Measurements from ENCODE around the gene CBL. TPM values are rescaled to one million over a fixed set of nuclear protein-coding genes. Genes with fewer than 3 reads are reported as not detected.

The CBL gene
- polyA plus RNA-seq, 2 of the 4 experiments (the other 2 are of a cell fraction), result 6.0 to 14.1 TPM

DNA sequence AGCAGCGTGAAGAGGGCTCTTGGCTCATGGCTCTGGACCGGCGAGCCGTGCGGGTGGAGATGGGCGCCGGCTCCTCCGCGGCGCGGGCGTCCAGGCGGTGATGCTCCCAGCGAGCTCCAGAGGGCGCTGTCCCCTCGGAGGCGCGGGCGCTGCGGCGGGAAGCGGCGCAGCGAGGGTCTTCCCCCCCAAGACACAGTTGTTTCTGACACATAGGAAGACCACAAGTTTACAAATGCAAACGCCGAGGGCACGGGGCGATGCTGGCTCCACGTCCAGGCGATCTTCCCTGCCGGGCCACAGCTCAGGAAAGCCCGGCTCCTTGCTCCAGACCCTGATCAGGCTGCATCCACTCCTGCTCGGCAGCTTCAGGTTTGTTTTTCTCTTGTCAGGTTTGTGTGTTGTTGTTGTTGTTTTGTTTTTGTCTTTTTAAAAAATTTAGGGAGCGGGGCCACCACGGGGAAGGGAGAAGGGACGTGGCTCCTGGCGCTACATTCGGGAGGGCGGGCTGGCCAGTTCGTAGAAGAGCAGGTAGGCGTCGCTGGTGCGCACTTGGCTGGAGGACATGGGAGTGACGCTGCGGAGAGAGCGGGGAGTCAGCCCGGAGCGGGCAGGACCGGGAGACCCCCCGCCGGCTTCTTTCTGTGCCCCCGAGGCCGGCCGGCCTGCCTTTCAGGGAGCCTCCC is 150.4 kb downstream of the CBL start:
- CTCF ChIA-PET, result interaction anchor here (0.6 to 5.1 kb wide), 40 partner anchors 9 to 752 kb away, joined by 3 to 341 read pairs (median 4); partner anchors contain the start of genes C1QTNF5, MCAM, MFRP and RNF26

DNA sequence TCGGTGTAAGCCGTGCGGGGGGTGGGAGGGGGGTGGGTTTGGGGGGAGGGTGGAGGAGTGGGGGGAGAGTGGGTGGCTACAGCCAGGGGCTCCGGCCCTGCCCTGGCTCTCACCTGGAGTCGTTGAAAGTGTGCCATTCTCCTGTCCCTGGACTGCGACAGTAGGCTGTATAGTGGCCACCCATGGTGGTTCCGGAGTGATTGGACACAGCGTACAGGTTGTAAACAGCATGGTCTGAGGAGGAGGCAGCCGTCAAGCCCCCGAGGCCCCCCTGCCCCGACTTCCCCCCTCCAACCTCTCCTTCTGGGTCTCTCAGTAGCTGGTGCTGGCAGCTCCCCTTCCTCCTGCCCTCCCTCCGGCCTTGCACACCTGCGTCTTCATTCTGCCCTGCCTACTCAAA is 150.9 kb downstream of the CBL start:
- POLR2A ChIA-PET, result no interaction called here
- Histone ChIP-seq H3K4me1 (peaks cover 36% of the 10 kb centered on the region), H3K4me2 (peak overlapping the region; percentile 89), H3K4me3 (peak overlapping the region; percentile 57), H3K27ac (peak overlapping the region; percentile 78 to 87), H3K9me3 (no peaks in the 10 kb centered on the region)
- CTCF ChIA-PET, result interaction anchor here (0.9 to 5.1 kb wide), 19 partner anchors 8 to 751 kb away, joined by 3 to 341 read pairs (median 6); partner anchors contain the start of genes C1QTNF5, MCAM, MFRP and USP2
- peak in 1 of 2 experiments; percentile 12; a peak in 2 of 6 replicates for ATAC-seq
- WGBS (ENCODE audit: missing lambda C conversion rate), result 65% methylated on average over 7 of the region's 13 CpGs
- DNase-seq (ENCODE audit: low read depth in 1 of 2, low spot score in 1 of 2), result no peak
- no peak for FAIRE-seq
- no peak for TF ChIP-seq CEBPB (IDR thresholded peaks at IDR 0.05)
- TF ChIP-seq POLR2AphosphoS2 (conservative IDR thresholded peaks at IDR 0.05; ENCODE audit: low read length), result no peak

More for the DNA sequence above, 150.4 kb downstream of the CBL start:
- H3K4me2 ChIP-seq, result peak overlapping the region; percentile 89
- TF ChIP-seq BHLHE40 (IDR thresholded peaks at IDR 0.05; ENCODE audit: low read depth, low read length), result no peak
- no peak for TF ChIP-seq HOXA7 (CRISPR knock-in tag; IDR thresholded peaks at IDR 0.05)
- no peak for TF ChIP-seq MAFK (IDR thresholded peaks at IDR 0.05; ENCODE audit: partially characterized antibody)
- TF ChIP-seq RAD21 (conservative IDR thresholded peaks at IDR 0.05 in 1 of 2, IDR thresholded peaks at IDR 0.05 in 1 of 2), result peak; percentile 60 to 79
- TF ChIP-seq, protein P1, sequence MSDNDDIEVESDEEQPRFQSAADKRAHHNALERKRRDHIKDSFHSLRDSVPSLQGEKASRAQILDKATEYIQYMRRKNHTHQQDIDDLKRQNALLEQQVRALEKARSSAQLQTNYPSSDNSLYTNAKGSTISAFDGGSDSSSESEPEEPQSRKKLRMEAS (IDR thresholded peaks at IDR 0.05), result peak; percentile 67
- TF ChIP-seq FOXS1 (CRISPR knock-in tag; IDR thresholded peaks at IDR 0.05), result no peak
- TF ChIP-seq SMC3 (IDR thresholded peaks at IDR 0.05), result peak; percentile 80
- TF ChIP-seq, protein P2, sequence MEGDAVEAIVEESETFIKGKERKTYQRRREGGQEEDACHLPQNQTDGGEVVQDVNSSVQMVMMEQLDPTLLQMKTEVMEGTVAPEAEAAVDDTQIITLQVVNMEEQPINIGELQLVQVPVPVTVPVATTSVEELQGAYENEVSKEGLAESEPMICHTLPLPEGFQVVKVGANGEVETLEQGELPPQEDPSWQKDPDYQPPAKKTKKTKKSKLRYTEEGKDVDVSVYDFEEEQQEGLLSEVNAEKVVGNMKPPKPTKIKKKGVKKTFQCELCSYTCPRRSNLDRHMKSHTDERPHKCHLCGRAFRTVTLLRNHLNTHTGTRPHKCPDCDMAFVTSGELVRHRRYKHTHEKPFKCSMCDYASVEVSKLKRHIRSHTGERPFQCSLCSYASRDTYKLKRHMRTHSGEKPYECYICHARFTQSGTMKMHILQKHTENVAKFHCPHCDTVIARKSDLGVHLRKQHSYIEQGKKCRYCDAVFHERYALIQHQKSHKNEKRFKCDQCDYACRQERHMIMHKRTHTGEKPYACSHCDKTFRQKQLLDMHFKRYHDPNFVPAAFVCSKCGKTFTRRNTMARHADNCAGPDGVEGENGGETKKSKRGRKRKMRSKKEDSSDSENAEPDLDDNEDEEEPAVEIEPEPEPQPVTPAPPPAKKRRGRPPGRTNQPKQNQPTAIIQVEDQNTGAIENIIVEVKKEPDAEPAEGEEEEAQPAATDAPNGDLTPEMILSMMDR (IDR thresholded peaks at IDR 0.05), result peak; percentile 90
- TF ChIP-seq, protein P3, sequence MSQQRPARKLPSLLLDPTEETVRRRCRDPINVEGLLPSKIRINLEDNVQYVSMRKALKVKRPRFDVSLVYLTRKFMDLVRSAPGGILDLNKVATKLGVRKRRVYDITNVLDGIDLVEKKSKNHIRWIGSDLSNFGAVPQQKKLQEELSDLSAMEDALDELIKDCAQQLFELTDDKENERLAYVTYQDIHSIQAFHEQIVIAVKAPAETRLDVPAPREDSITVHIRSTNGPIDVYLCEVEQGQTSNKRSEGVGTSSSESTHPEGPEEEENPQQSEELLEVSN (IDR thresholded peaks at IDR 0.05; ENCODE audit: borderline replicate concordance, low read depth), result peak; percentile 39; the same call in 1 of the 2 replicates
- POLR2A ChIA-PET, result no interaction called here
- ATAC-seq, result peak; percentile 82 to 89
- 2% methylated on average over 41 of the region's 54 CpGs for WGBS (ENCODE audit: missing lambda C conversion rate)
- H3K4me3 ChIP-seq, result peak overlapping the region; percentile 57
- DNase-seq (ENCODE audit: low read depth in 1 of 2, low spot score in 1 of 2), result peak; percentile 70 to 90
- no peaks in the 10 kb centered on the region for H3K9me3 ChIP-seq
- no peak for FAIRE-seq
- peak overlapping the region; percentile 78 to 87 for H3K27ac ChIP-seq
- peaks cover 30% of the 10 kb centered on the region for H3K4me1 ChIP-seq

Small RNA genes within 50 kb of the gene (small RNA-seq; reads per million reads assigned to genes)
- gene RF01225, result 0 reads per million in 6 experiments
- gene RNU6-262P, result 0 reads per million in 6 experiments

Other genes with a start within 250 kb of the CBL start
- not detected in 2 replicates for gene FOXR1, start 234.6 kb upstream of the CBL start, polyA plus RNA-seq (2011; rRNA removed)
- not detected in 3 replicates for gene FOXR1, start 234.6 kb upstream of the CBL start, polyA plus RNA-seq (2017; fragmentation: RNase III; extraction: RNeasy Plus Mini Kit Qiagen cat#74134 plus additional on column Dnase treatment)
- gene CENATAC, start 208.2 kb upstream of the CBL start, polyA plus RNA-seq (2011; rRNA removed), result 14.8 and 20.2 TPM in 2 replicates
- 11.1 to 14.8 TPM (median 12.4 TPM) in 3 replicates for gene CENATAC, start 208.2 kb upstream of the CBL start, polyA plus RNA-seq (2017; fragmentation: RNase III; extraction: RNeasy Plus Mini Kit Qiagen cat#74134 plus additional on column Dnase treatment)
- gene RPS25, start 188.0 kb upstream of the CBL start, polyA plus RNA-seq (2011; rRNA removed), result 644 and 844 TPM in 2 replicates
- 1,476 to 1,567 TPM (median 1,517 TPM) in 3 replicates for gene RPS25, start 188.0 kb upstream of the CBL start, polyA plus RNA-seq (2017; fragmentation: RNase III; extraction: RNeasy Plus Mini Kit Qiagen cat#74134 plus additional on column Dnase treatment)
- gene TRAPPC4, start 187.6 kb upstream of the CBL start, polyA plus RNA-seq (2011; rRNA removed), result 77.7 and 90.0 TPM in 2 replicates
- 61.7 to 72.8 TPM (median 71.6 TPM) in 3 replicates for gene TRAPPC4, start 187.6 kb upstream of the CBL start, polyA plus RNA-seq (2017; fragmentation: RNase III; extraction: RNeasy Plus Mini Kit Qiagen cat#74134 plus additional on column Dnase treatment)
- 21.2 and 22.8 TPM in 2 replicates for gene SLC37A4, start 175.5 kb upstream of the CBL start, polyA plus RNA-seq (2011; rRNA removed)
- gene SLC37A4, start 175.5 kb upstream of the CBL start, polyA plus RNA-seq (2017; fragmentation: RNase III; extraction: RNeasy Plus Mini Kit Qiagen cat#74134 plus additional on column Dnase treatment), result 12.7 to 15.5 TPM (median 14.0 TPM) in 3 replicates
- 83.1 and 116 TPM in 2 replicates for gene HYOU1, start 149.1 kb upstream of the CBL start, polyA plus RNA-seq (2011; rRNA removed)
- gene HYOU1, start 149.1 kb upstream of the CBL start, polyA plus RNA-seq (2017; fragmentation: RNase III; extraction: RNeasy Plus Mini Kit Qiagen cat#74134 plus additional on column Dnase treatment), result 38.0 to 44.8 TPM (median 42.1 TPM) in 3 replicates
- gene VPS11, start 138.5 kb upstream of the CBL start, polyA plus RNA-seq (2011; rRNA removed), result 4.6 and 11.3 TPM in 2 replicates
- 10.8 to 12.1 TPM (median 12.0 TPM) in 3 replicates for gene VPS11, start 138.5 kb upstream of the CBL start, polyA plus RNA-seq (2017; fragmentation: RNase III; extraction: RNeasy Plus Mini Kit Qiagen cat#74134 plus additional on column Dnase treatment)
- 62.2 and 77.6 TPM in 2 replicates for gene HMBS, start 121.5 kb upstream of the CBL start, polyA plus RNA-seq (2011; rRNA removed)
- gene HMBS, start 121.5 kb upstream of the CBL start, polyA plus RNA-seq (2017; fragmentation: RNase III; extraction: RNeasy Plus Mini Kit Qiagen cat#74134 plus additional on column Dnase treatment), result 48.8 to 51.7 TPM (median 49.1 TPM) in 3 replicates
- gene DPAGT1, start 104.5 kb upstream of the CBL start, polyA plus RNA-seq (2011; rRNA removed), result 81.4 and 86.9 TPM in 2 replicates
- 42.1 to 47.6 TPM (median 43.7 TPM) in 3 replicates for gene DPAGT1, start 104.5 kb upstream of the CBL start, polyA plus RNA-seq (2017; fragmentation: RNase III; extraction: RNeasy Plus Mini Kit Qiagen cat#74134 plus additional on column Dnase treatment)
- 2.4 and 3.5 TPM in 2 replicates for gene C2CD2L, start 99.0 kb upstream of the CBL start, polyA plus RNA-seq (2011; rRNA removed)
- 4.1 to 4.8 TPM (median 4.2 TPM) in 3 replicates for gene C2CD2L, start 99.0 kb upstream of the CBL start, polyA plus RNA-seq (2017; fragmentation: RNase III; extraction: RNeasy Plus Mini Kit Qiagen cat#74134 plus additional on column Dnase treatment)
- gene HINFP, start 84.8 kb upstream of the CBL start, polyA plus RNA-seq (2011; rRNA removed), result 13.0 and 16.3 TPM in 2 replicates
- gene HINFP, start 84.8 kb upstream of the CBL start, polyA plus RNA-seq (2017; fragmentation: RNase III; extraction: RNeasy Plus Mini Kit Qiagen cat#74134 plus additional on column Dnase treatment), result 10.0 to 11.7 TPM (median 10.3 TPM) in 3 replicates
- 0.10 and 0.25 TPM in 2 replicates for gene ABCG4, start 57.3 kb upstream of the CBL start, polyA plus RNA-seq (2011; rRNA removed)
- gene ABCG4, start 57.3 kb upstream of the CBL start, polyA plus RNA-seq (2017; fragmentation: RNase III; extraction: RNeasy Plus Mini Kit Qiagen cat#74134 plus additional on column Dnase treatment), result 0.33 to 0.44 TPM (median 0.35 TPM) in 3 replicates
- gene NLRX1, start 37.6 kb upstream of the CBL start, polyA plus RNA-seq (2011; rRNA removed), result 8.4 and 10.4 TPM in 2 replicates
- 7.4 to 9.2 TPM (median 8.5 TPM) in 3 replicates for gene NLRX1, start 37.6 kb upstream of the CBL start, polyA plus RNA-seq (2017; fragmentation: RNase III; extraction: RNeasy Plus Mini Kit Qiagen cat#74134 plus additional on column Dnase treatment)
- 0.80 and 1.5 TPM in 2 replicates for gene NHERF4, start 20.9 kb upstream of the CBL start, polyA plus RNA-seq (2011; rRNA removed)
- gene NHERF4, start 20.9 kb upstream of the CBL start, polyA plus RNA-seq (2017; fragmentation: RNase III; extraction: RNeasy Plus Mini Kit Qiagen cat#74134 plus additional on column Dnase treatment), result 0.42 to 0.78 TPM (median 0.62 TPM) in 3 replicates
- gene MCAM, start 110.8 kb downstream of the CBL start, polyA plus RNA-seq (2011; rRNA removed), result 5.4 and 5.5 TPM in 2 replicates
- 14.9 to 18.1 TPM (median 15.9 TPM) in 3 replicates for gene MCAM, start 110.8 kb downstream of the CBL start, polyA plus RNA-seq (2017; fragmentation: RNase III; extraction: RNeasy Plus Mini Kit Qiagen cat#74134 plus additional on column Dnase treatment)
- 23.5 and 28.4 TPM in 2 replicates for gene RNF26, start 128.2 kb downstream of the CBL start, polyA plus RNA-seq (2011; rRNA removed)
- gene RNF26, start 128.2 kb downstream of the CBL start, polyA plus RNA-seq (2017; fragmentation: RNase III; extraction: RNeasy Plus Mini Kit Qiagen cat#74134 plus additional on column Dnase treatment), result 23.3 to 26.5 TPM (median 25.4 TPM) in 3 replicates
- gene C1QTNF5, start 134.5 kb downstream of the CBL start, polyA plus RNA-seq (2011; rRNA removed), result not detected in 2 replicates
- not detected in 3 replicates for gene C1QTNF5, start 134.5 kb downstream of the CBL start, polyA plus RNA-seq (2017; fragmentation: RNase III; extraction: RNeasy Plus Mini Kit Qiagen cat#74134 plus additional on column Dnase treatment)
- not detected in 2 replicates for gene MFRP, start 140.4 kb downstream of the CBL start, polyA plus RNA-seq (2011; rRNA removed)
- not detected in 3 replicates for gene MFRP, start 140.4 kb downstream of the CBL start, polyA plus RNA-seq (2017; fragmentation: RNase III; extraction: RNeasy Plus Mini Kit Qiagen cat#74134 plus additional on column Dnase treatment)
- 0.30 and 0.37 TPM in 2 replicates for gene USP2, start 175.4 kb downstream of the CBL start, polyA plus RNA-seq (2011; rRNA removed)
- 0.48 to 0.83 TPM (median 0.73 TPM) in 3 replicates for gene USP2, start 175.4 kb downstream of the CBL start, polyA plus RNA-seq (2017; fragmentation: RNase III; extraction: RNeasy Plus Mini Kit Qiagen cat#74134 plus additional on column Dnase treatment)
- gene THY1, start 216.8 kb downstream of the CBL start, polyA plus RNA-seq (2011; rRNA removed), result 7.1 and 8.5 TPM in 2 replicates
- 16.5 to 29.4 TPM (median 19.9 TPM) in 3 replicates for gene THY1, start 216.8 kb downstream of the CBL start, polyA plus RNA-seq (2017; fragmentation: RNase III; extraction: RNeasy Plus Mini Kit Qiagen cat#74134 plus additional on column Dnase treatment)

All from A549 (cell line).